ENCODE data around the gene COLEC11.

Gene COLEC11

GRCh38 chr2:3675687-3676086 lies 80.8 kb downstream of the COLEC11 start:
- no peak for DNase-seq (ENCODE audit: low spot score)

- no peak for DNase-seq (ENCODE audit: low spot score)
These were observed 82.5 kb downstream of the COLEC11 start for GRCh38 chr2:3677436-3677835.

- DNase-seq (ENCODE audit: low spot score), result no peak
These were observed 83.3 kb downstream of the COLEC11 start for GRCh38 chr2:3678212-3678611.

- DNase-seq (ENCODE audit: low spot score), result no peak
These were observed 84.3 kb downstream of the COLEC11 start for GRCh38 chr2:3679180-3679579.

- DNase-seq (ENCODE audit: low spot score), result no peak
These were observed 84.9 kb downstream of the COLEC11 start for GRCh38 chr2:3679616-3680393.

- DNase-seq (ENCODE audit: low spot score), result no peak
These were observed 85.8 kb downstream of the COLEC11 start for GRCh38 chr2:3680548-3681345.

GRCh38 chr2:3681625-3682024 lies 86.7 kb downstream of the COLEC11 start:
- no peak for DNase-seq (ENCODE audit: low spot score)

- no peak for DNase-seq (ENCODE audit: low spot score)
These were observed 87.9 kb downstream of the COLEC11 start for GRCh38 chr2:3682811-3683210.

- DNase-seq (ENCODE audit: low spot score), result no peak
These were observed 89.0 kb downstream of the COLEC11 start for GRCh38 chr2:3683748-3684454.

GRCh38 chr2:3689998-3690748 lies 95.3 kb downstream of the COLEC11 start:
- no peak for DNase-seq (ENCODE audit: low spot score)

GRCh38 chr2:3692375-3692774 lies 97.5 kb downstream of the COLEC11 start:
- no peak for DNase-seq (ENCODE audit: low spot score)

All from hematopoietic multipotent progenitor cell treated with erythropoietin and hydrocortisone succinate and interleukin-3 and kit ligand, for 15 days (in vitro differentiated cells).